Measurements from ENCODE around the gene SLC12A2. TPM values are rescaled to one million over a fixed set of nuclear protein-coding genes. Genes with fewer than 3 reads are reported as not detected.

Gene SLC12A2
- polyA plus RNA-seq, 1 donor from 2014 or later, result 28.6 TPM

DNA sequence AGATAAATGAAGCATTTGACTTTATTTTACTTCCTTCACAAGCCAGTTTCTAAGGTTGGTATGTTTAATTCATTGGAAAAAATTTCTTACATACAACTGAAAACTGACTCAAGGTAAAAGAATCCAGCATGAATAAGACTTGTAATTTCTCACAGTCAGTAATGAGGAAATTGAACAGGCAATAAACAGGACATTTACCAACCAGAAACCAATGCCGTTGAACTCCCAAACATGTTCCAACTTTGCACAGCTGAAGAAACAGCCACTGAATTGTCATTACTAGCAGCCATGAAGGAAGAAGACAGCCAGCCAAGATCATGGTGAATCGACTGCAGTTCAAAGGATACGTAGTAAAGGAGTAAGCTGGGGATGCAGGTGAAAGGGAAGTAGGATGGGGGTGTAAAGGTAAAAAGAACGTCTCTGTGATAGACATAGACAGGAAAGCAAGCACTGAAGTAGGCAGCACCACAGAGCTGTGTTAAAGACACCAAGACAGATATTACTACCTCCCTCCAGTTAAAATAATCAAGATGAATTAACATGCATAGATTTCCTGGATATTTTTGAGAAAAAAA is 21.3 kb upstream of the SLC12A2 start:
- H4K20me1 ChIP-seq (ENCODE audit: insufficient read depth), result no peaks in the 10 kb centered on the region
- no peaks in the 10 kb centered on the region for H3K9me2 ChIP-seq (ENCODE audit: insufficient read depth, low read length)
- H3K27me3 ChIP-seq (ENCODE audit: insufficient read depth, low read depth, low read length), result no peaks in the 10 kb centered on the region
- no peaks in the 10 kb centered on the region for H3F3A ChIP-seq (ENCODE audit: insufficient read depth, low read length, poor library complexity, severe bottlenecking)
- no peaks in the 10 kb centered on the region for H3K9me3 ChIP-seq (ENCODE audit: low read length)
- H3K27ac ChIP-seq (ENCODE audit: low read length), result no peak overlapping the region
- H2AFZ ChIP-seq (ENCODE audit: low read depth, low read length), result no peak overlapping the region
- H3K79me2 ChIP-seq (replicated peaks; ENCODE audit: insufficient read depth, low read length), result no peaks in the 10 kb centered on the region
- TF ChIP-seq EP300 (conservative IDR thresholded peaks at IDR 0.05; ENCODE audit: poor library complexity, severe bottlenecking), result no peak
- no peak for TF ChIP-seq REST (IDR thresholded peaks at IDR 0.05; ENCODE audit: borderline replicate concordance)
- no peak for TF ChIP-seq SMC3 (conservative IDR thresholded peaks at IDR 0.05; ENCODE audit: poor library complexity)
- TF ChIP-seq POLR2AphosphoS5 (IDR thresholded peaks at IDR 0.05), result no peak
- TF ChIP-seq CTCF (IDR thresholded peaks at IDR 0.05; ENCODE audit: poor library complexity, severe bottlenecking), result no peak
- no peak for TF ChIP-seq TAF1 (IDR thresholded peaks at IDR 0.05; ENCODE audit: low read depth)
- no peak for TF ChIP-seq RAD21 (conservative IDR thresholded peaks at IDR 0.05)
- TF ChIP-seq MXI1 (conservative IDR thresholded peaks at IDR 0.05; ENCODE audit: poor library complexity, severe bottlenecking), result no peak
- TF ChIP-seq EZH2 (IDR thresholded peaks at IDR 0.05; ENCODE audit: borderline replicate concordance, insufficient read depth, low read length, poor library complexity, severe bottlenecking), result no peak
- no peak overlapping the region for H3K4me3 ChIP-seq (ENCODE audit: low read length)
- no peak overlapping the region for H3K4me2 ChIP-seq (ENCODE audit: low read length)
- H3K36me3 ChIP-seq (ENCODE audit: insufficient read depth, low read length), result no peaks in the 10 kb centered on the region
- no peak overlapping the region for H3K9ac ChIP-seq (ENCODE audit: low read length)

GRCh38 chr5:128074171-128074570 is 9.4 kb upstream of the SLC12A2 start:
- no peak for TF ChIP-seq POLR2AphosphoS5 (IDR thresholded peaks at IDR 0.05)
- Histone ChIP-seq H3K4me3 (ENCODE audit: low read length) (no peak overlapping the region), H3K79me2 (replicated peaks; ENCODE audit: insufficient read depth, low read length) (no peaks in the 10 kb centered on the region), H3K27ac (ENCODE audit: low read length) (no peak overlapping the region), H3K9ac (ENCODE audit: low read length) (no peak overlapping the region), H3K36me3 (ENCODE audit: insufficient read depth, low read length) (no peaks in the 10 kb centered on the region), H3K27me3 (ENCODE audit: insufficient read depth, low read depth, low read length) (no peaks in the 10 kb centered on the region), H3K9me3 (ENCODE audit: low read length) (no peaks in the 10 kb centered on the region), H3F3A (ENCODE audit: insufficient read depth, low read length, poor library complexity, severe bottlenecking) (no peaks in the 10 kb centered on the region), H3K9me2 (ENCODE audit: insufficient read depth, low read length) (no peaks in the 10 kb centered on the region), H2AFZ (ENCODE audit: low read depth, low read length) (no peak overlapping the region), H3K4me2 (ENCODE audit: low read length) (no peak overlapping the region), H4K20me1 (ENCODE audit: insufficient read depth) (no peaks in the 10 kb centered on the region)

DNA sequence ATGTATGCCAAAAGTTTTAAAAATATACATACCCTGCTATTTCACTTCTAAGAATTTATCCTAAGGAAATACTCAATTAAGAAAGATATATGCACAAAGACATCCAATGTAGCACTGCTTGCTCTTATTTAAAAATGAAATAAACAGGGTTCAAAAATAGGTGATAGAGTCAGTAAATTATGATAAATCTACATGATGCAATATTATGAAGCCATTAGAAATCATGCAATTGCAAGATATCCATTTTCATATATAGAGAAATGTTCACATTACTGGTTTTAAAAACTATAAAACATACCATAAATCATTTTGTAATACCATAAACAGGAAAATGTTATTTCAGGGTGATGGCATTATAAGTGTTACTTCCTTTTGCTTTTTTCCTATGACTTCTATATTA is 8.6 kb upstream of the SLC12A2 start:
- Histone ChIP-seq H3K9ac (ENCODE audit: low read length) (no peak overlapping the region), H3K79me2 (replicated peaks; ENCODE audit: insufficient read depth, low read length) (no peaks in the 10 kb centered on the region), H3K9me2 (ENCODE audit: insufficient read depth, low read length) (no peaks in the 10 kb centered on the region), H3K4me2 (ENCODE audit: low read length) (no peak overlapping the region), H3K27me3 (ENCODE audit: insufficient read depth, low read depth, low read length) (no peaks in the 10 kb centered on the region), H3F3A (ENCODE audit: insufficient read depth, low read length, poor library complexity, severe bottlenecking) (no peaks in the 10 kb centered on the region), H3K9me3 (ENCODE audit: low read length) (no peaks in the 10 kb centered on the region), H4K20me1 (ENCODE audit: insufficient read depth) (no peaks in the 10 kb centered on the region), H2AFZ (ENCODE audit: low read depth, low read length) (no peak overlapping the region), H3K27ac (ENCODE audit: low read length) (no peak overlapping the region), H3K4me3 (ENCODE audit: low read length) (no peak overlapping the region), H3K36me3 (ENCODE audit: insufficient read depth, low read length) (no peaks in the 10 kb centered on the region)
- TF ChIP-seq MXI1 (conservative IDR thresholded peaks at IDR 0.05; ENCODE audit: poor library complexity, severe bottlenecking), result no peak
- no peak for TF ChIP-seq REST (IDR thresholded peaks at IDR 0.05; ENCODE audit: borderline replicate concordance)
- TF ChIP-seq SMC3 (conservative IDR thresholded peaks at IDR 0.05; ENCODE audit: poor library complexity), result no peak
- TF ChIP-seq EZH2 (IDR thresholded peaks at IDR 0.05; ENCODE audit: borderline replicate concordance, insufficient read depth, low read length, poor library complexity, severe bottlenecking), result no peak
- no peak for TF ChIP-seq TAF1 (IDR thresholded peaks at IDR 0.05; ENCODE audit: low read depth)
- no peak for TF ChIP-seq RAD21 (conservative IDR thresholded peaks at IDR 0.05)
- TF ChIP-seq CTCF (IDR thresholded peaks at IDR 0.05; ENCODE audit: poor library complexity, severe bottlenecking), result no peak
- TF ChIP-seq EP300 (conservative IDR thresholded peaks at IDR 0.05; ENCODE audit: poor library complexity, severe bottlenecking), result no peak
- no peak for TF ChIP-seq POLR2AphosphoS5 (IDR thresholded peaks at IDR 0.05)

Measured in neural cell (in vitro differentiated cells).